HuH-7 (cell line): ENCODE data around the gene CAMTA1.

Experiments
- DNase-seq: peaks from one replicate; pipeline ENCODE4 v3.0.0; 2011; ENCODE audit warnings: low spot score

The CAMTA1 gene

GRCh38 chr1:7477593-7477992, 692.3 kb downstream of the CAMTA1 start:
- no peak for DNase-seq

GRCh38 chr1:7478142-7478790, 693.0 kb downstream of the CAMTA1 start:
- no peak for DNase-seq

GRCh38 chr1:7478809-7479499, 693.7 kb downstream of the CAMTA1 start:
- DNase-seq = no peak

GRCh38 chr1:7479571-7479970, 694.3 kb downstream of the CAMTA1 start:
- DNase-seq = no peak

GRCh38 chr1:7481194-7481593, 695.9 kb downstream of the CAMTA1 start:
- DNase-seq = no peak

- DNase-seq = no peak
Observed at GRCh38 chr1:7482077-7482476, 696.8 kb downstream of the CAMTA1 start.

- DNase-seq = no peak
Observed at GRCh38 chr1:7482772-7483495, 697.7 kb downstream of the CAMTA1 start.

- no peak for DNase-seq
Observed at GRCh38 chr1:7483634-7484383, 698.6 kb downstream of the CAMTA1 start.

GRCh38 chr1:7485086-7485780, 700.0 kb downstream of the CAMTA1 start:
- no peak for DNase-seq

GRCh38 chr1:7485826-7486225, 700.6 kb downstream of the CAMTA1 start:
- DNase-seq = no peak

GRCh38 chr1:7487766-7488474, 702.7 kb downstream of the CAMTA1 start:
- DNase-seq = no peak

GRCh38 chr1:7488475-7488842, 703.2 kb downstream of the CAMTA1 start:
- no peak for DNase-seq

GRCh38 chr1:7489586-7489985, 704.3 kb downstream of the CAMTA1 start:
- DNase-seq = no peak

GRCh38 chr1:7490576-7490975, 705.3 kb downstream of the CAMTA1 start:
- DNase-seq = no peak

- no peak for DNase-seq
Observed at GRCh38 chr1:7491109-7491817, 706.0 kb downstream of the CAMTA1 start.

- no peak for DNase-seq
Observed at GRCh38 chr1:7491818-7492173, 706.5 kb downstream of the CAMTA1 start.

- no peak for DNase-seq
Observed at GRCh38 chr1:7493711-7494454, 708.6 kb downstream of the CAMTA1 start.

- no peak for DNase-seq
Observed at GRCh38 chr1:7495962-7496361, 710.7 kb downstream of the CAMTA1 start.

- no peak for DNase-seq
Observed at GRCh38 chr1:7497107-7497637, 711.9 kb downstream of the CAMTA1 start.
